GM21447 (cell line): ENCODE data around the gene ACOT13.
A peak's percentile ranks its signal among the peaks of the same experiment; 100 is the strongest.
"Not testable (repeated sequence)": the region's sequence is repeated elsewhere in the genome, so short reads cannot be mapped to it uniquely, and the experiment has no call there.

Experiments used
- ATAC-seq: cut with Tn5 transposase; IDR thresholded peaks from one replicate; pipeline ENCODE4 v1.9.1; 2021; ENCODE audit not compliant: unreplicated experiment

ACOT13 gene

GRCh38 chr6:24666641-24667377, at the start of gene ACOT13, which contains the start of gene TDP2:
ACOT13 (plus strand) TSS chr6:24667077; CDS start chr6:24667264, 187 bp downstream.
TDP2 (minus strand) TSS chr6:24666899; CDS start chr6:24666862, 37 bp downstream.
- peak; percentile 96 for ATAC-seq

DNA sequence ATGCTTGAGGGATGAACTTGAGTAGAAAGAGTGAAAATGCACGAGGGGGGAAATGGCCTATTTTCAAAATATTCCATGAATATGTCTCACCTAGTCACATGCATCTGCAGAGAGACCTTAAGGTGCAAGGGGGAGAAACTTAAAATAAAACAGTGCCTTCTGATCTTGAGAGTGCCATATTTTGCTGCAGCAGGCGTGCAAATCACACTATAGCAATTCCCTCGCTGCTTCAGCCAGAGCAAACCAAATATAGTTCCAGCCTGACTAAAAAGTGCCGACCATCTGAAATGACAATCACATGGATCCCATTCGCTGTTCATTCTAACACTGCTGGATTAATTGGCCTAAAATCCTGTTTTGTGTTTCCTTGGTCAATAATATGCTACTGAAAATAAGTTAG, 47.2 kb upstream of the ACOT13 start:
- no peak for ATAC-seq

GRCh38 chr6:24620637-24621036, 46.2 kb upstream of the ACOT13 start:
- ATAC-seq, result no peak

- no peak for ATAC-seq
These were observed 45.1 kb upstream of the ACOT13 start for GRCh38 chr6:24621626-24622289.

GRCh38 chr6:24630856-24631505, 35.9 kb upstream of the ACOT13 start:
- no peak for ATAC-seq

DNA sequence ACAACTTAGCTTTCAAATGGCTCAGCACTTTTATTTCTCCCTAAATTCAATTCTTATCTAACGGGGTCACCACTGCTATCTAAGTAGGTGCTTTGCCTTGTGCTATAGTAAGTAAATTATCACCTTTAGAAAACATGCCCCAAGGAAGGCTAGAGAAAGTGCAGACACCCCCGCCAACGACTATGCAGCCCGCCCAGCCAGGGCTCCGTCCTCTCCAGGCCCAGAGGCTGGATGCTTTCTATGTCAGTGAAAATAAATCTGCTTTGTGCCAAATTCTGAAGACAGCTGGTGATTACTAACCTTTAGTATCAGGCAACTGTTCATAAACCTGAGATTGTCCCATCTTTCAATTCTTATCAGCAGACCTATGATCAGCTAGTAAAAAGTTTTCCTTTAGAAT, 35.2 kb upstream of the ACOT13 start:
- no peak for ATAC-seq

GRCh38 chr6:24632573-24632972, 34.3 kb upstream of the ACOT13 start:
- ATAC-seq, result no peak

- ATAC-seq, result no peak
These were observed 30.2 kb upstream of the ACOT13 start for GRCh38 chr6:24636681-24637080.

DNA sequence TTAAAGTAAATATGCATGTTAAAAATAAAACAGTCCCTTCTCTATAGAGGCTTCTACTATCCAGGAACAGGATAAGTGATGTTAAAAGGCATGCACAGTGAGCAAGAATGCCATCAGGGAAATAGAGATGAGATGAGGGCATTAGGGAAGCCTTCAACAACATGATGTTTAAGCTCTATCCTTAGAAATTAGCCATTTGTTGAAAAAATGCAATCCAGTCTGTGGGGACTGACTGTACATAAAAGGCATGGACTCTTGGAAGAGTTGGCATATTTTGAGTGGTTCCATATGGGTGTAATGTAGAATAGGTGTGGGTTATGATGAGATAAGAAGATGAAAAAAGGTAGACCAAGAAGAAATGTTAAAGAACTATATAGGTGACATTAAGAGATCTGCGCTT, 26.7 kb upstream of the ACOT13 start:
- ATAC-seq, result no peak

DNA sequence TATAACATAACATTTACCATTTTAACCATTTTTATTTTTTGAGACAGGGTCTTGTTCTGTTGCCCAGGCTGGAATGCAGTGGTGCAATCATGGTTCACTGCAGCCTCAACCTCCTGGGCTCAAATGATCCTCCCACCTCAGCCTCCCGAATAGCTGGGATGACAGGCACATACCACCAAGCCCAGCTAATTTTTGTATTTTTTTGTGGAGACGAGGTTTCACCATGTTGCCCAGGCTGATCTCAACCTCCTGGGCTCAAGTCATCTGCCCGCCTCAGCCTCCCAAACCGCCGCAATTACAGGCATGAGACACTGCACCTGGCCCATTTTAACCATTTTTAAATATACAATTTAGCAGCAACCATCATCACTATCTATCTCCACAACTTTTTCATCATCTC, 26.2 kb upstream of the ACOT13 start:
- not testable (repeated sequence) for ATAC-seq

DNA sequence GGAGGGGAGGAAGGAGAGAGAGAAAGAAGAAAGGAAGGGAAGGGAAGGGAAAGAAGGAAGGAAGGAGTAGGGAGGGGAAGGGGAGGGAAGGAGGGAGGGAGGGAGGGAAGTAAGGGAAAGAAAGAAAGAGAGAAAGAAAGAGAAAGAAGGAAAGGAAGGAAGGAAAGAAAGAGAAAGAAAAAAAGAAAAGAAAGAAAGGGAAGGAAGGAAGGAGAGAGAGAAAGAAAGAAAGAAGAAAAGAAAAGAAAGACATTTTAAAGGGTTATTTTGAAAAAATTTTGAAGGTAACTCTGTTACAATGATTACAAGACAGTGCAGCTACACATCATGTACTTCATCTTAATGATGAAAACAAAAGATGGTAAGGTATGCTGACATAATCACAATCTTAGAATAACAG, 24.8 kb upstream of the ACOT13 start:
- ATAC-seq, result no peak

DNA sequence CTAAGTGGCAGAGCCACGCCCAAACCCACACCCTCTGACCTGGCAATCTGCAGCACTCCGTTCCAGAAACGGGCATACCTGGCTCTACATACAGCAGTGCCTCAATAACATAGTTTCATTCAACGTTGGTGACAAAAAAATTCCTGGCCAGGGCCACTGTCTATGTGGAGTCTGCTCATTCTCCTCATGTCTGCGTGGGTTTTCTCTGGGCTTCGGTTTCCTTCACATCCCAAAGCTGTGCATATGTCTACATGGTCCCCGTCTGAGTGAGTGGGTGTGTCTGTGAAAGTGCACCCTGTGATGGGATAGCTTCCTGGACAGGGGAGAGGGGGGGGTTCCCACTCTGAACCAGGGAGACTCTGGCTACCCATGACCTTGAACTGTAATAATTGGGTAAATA, 23.0 kb upstream of the ACOT13 start:
- no peak for ATAC-seq

DNA sequence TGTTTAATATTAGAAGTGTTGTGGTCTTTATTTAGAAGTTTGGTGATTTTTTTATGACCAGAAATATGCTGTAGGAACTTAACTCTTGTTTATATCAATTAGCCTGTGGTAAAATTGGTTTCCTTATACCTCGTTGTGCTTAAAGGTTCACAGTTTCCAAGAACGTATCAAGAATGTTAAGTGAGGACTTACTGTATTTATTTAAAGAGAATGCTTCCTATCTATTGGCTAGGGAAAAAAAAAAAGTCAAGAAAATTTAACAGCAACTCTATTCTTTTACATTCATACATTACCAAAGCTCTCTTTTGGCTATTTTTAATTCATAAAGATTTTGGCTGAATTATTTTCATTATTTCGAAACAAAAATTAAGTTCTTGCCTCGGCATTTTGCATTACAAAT, 22.5 kb upstream of the ACOT13 start:
- ATAC-seq, result no peak

- ATAC-seq, result no peak
These were observed 20.1 kb upstream of the ACOT13 start for GRCh38 chr6:24646771-24647170.

DNA sequence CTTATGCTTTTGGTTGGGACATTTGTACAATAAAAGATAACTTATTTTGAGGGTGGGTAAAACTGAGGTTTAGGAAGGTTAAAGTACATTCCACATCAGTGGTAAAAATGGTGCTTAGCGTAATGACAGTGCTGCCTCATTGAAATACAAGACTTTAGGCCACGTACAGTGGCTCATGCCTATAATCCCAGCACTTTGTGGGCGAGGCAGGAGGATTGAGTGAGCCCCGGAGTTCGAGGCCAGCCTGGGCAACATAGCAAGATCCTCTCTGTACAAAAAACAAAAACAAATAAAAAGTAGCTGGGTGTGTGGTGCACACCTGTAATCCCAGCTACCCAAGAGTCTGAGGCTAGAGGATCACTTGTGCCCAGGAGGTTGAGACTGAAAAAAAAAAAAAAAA, 18.6 kb upstream of the ACOT13 start:
- ATAC-seq, result no peak

DNA sequence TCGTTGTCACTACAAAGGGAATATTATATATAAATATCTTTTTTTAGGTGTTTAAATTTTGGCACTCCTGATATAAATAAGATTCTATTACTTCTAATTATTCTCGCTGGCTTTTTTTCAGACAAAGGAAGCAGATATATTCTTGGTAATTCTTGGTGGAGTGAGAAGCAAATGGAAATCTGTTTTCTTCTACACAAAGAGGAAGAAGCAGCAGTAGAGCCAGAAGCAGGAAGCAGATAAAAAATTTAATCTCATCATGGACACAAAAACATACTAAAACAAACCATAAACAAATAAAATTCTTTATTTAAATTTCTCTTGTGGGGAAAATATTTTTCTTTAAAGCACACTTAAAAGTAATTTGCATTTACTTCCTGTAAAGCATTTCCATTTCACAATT, 17.2 kb upstream of the ACOT13 start:
- no peak for ATAC-seq

DNA sequence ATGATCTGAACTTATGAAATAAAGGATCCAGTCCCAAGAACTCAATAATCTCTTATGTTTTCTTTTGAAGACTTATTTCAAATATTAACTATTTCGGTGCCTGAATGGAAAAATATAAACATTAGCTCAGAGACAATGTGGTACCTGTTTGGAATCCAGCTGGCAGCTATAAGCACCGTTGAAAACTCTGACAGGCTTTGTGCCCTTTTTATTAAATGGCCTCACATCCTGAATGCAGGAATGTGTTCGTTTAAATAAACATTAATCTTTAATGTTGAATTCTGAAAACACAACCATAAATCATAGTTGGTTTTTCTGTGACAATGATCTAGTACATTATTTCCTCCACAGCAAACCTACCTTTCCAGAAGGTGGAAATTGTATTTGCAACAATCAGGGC, 16.5 kb upstream of the ACOT13 start:
- ATAC-seq, result no peak

DNA sequence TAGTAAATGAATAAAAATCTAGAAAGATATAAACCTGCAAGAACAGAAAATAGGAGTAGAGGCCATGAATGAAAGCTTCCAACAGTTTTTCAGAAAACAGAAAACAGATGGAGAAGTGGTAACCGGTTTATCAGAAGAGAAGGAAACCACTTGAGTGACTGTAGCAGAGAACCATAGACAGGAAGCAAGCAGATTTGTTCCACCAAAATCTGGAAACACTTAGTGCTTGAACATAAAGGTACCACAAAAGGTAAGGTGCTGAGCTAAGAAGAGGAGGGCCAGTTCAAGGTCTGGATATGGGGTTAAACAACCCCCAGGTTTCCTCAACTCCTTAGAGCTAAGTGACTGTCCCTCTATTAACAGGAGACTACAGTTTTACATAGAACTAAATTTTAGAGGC, 11.7 kb upstream of the ACOT13 start:
- ATAC-seq, result no peak

DNA sequence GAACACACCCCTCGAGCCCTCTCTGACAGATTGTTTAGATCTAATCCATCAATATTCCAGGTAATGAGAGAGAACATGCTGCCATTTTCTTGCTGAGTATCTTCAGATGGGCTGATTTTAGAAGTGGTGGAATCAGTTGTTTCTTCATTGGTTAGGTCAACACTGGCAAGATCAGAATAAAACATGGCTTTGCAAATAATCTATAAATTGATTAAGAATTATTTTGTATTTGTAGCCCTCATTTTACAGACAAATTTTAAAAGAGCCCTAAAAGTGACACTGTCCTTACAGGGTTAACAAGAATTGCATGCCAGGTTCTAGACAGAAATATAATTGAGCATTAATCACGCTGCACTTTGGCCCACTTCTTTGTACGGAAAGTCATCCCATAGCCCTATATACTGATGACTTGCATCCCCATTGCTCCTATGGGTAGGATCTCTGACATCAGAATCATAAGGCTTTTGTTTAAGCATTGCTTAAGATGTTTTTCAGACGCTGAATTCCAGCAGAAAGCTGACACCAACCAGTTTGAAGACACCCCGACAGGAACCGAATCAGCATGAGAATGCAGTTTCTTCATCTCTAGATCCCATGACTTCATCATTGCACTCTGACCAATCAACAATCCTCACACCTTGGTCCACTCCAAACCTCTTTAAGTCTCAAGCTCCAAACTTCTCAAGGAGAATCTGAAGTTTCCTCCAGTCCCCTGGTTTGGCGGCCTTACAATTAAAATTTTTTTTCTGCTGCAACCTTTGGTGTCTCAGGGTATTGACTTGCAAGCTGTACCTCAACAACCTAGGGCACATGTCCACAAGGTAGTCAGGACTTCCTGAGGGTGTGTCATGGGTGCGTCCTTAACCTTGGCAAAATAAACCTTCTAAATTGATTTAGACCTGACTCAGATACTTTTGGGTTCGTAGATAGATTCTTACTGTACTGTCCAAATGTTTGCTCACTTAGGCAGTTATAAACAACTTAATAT, 8.0 kb upstream of the ACOT13 start:
- ATAC-seq, result no peak

- no peak for ATAC-seq
These were observed 7.3 kb upstream of the ACOT13 start for GRCh38 chr6:24659561-24659960.

- no peak for ATAC-seq
These were observed 6.8 kb upstream of the ACOT13 start for GRCh38 chr6:24660105-24660504.
